HEK293 (cell line): ENCODE measurements around the gene KRTAP5-1.
A peak's percentile ranks its signal among the peaks of the same experiment; 100 is the strongest.

Experiments
- CTCF ChIA-PET: fragments of 350-600 bp; formaldehyde crosslinking; extraction: SDS; loops from one replicate; lab custom pipeline; 2021; ENCODE audit warnings: antibody characterized with exemption; lab: Yijun Ruan, JAX
- POLR2A ChIA-PET: fragments of 300-600 bp; formaldehyde crosslinking; extraction: SDS; loops from one replicate; lab custom pipeline; 2020; ENCODE audit warnings: antibody characterized with exemption, inconsistent platforms; lab: Yijun Ruan, JAX
- H3K27ac ChIP-seq: fragments of 200-500 bp; sonication (Bioruptor generic); 2 replicates; pipeline ENCODE4 v1.5.1; 2014; ENCODE audit warnings: low read depth, low read length, control low read depth, inconsistent platforms; ENCODE audit errors: extremely low read depth
- H3K36me3 ChIP-seq, 2 experiments: fragments of 200-500 bp in 1 of 2; sonication (Bioruptor generic) in 1 of 2; 1 replicate in 1 of 2; 2 replicates in 1 of 2; pipeline ENCODE4 v1.5.1; 2014 to 2017; ENCODE audit warnings: inconsistent platforms in 2 of 2, low read length in 2 of 2; ENCODE audit not compliant: control insufficient read depth in 2 of 2, insufficient read depth in 1 of 2
- H3K4me1 ChIP-seq: fragments of 200-500 bp; sonication (Bioruptor generic); 2 replicates; pipeline ENCODE4 v1.5.1; 2014; ENCODE audit warnings: mild to moderate bottlenecking, low read length, inconsistent platforms; ENCODE audit not compliant: control insufficient read depth, insufficient read depth
- H3K4me3 ChIP-seq: 2 replicates; pipeline ENCODE4 v1.5.1; 2011; ENCODE audit warnings: low read depth, mild to moderate bottlenecking, control low read depth, low read length, moderate library complexity
- H3K9me3 ChIP-seq: fragments of 200-500 bp; sonication (Bioruptor generic); 2 replicates; pipeline ENCODE4 v1.5.1; 2014; ENCODE audit warnings: low read depth, low read length, inconsistent platforms; ENCODE audit not compliant: control insufficient read depth, insufficient read depth
- FEZF1 ChIP-seq: fragments of 450-650 bp; formaldehyde crosslinking; IDR thresholded peaks from 2 replicates; pipeline ENCODE4 v1.5.1; 2016; ENCODE audit warnings: missing biosample characterization, missing genetic modification characterization
- GLI2 ChIP-seq: fragments of 450-650 bp; formaldehyde crosslinking; IDR thresholded peaks from 2 replicates; pipeline ENCODE4; 2017; ENCODE audit warnings: missing biosample characterization, missing genetic modification characterization, low read depth, borderline replicate concordance
- GLIS2 ChIP-seq: fragments of 450-650 bp; formaldehyde crosslinking; IDR thresholded peaks from 2 replicates; pipeline ENCODE4 v1.5.1; 2016; ENCODE audit warnings: missing biosample characterization, missing genetic modification characterization
- HIC1 ChIP-seq: fragments of 450-650 bp; formaldehyde crosslinking; IDR thresholded peaks from 2 replicates; pipeline ENCODE4 v1.5.1; 2016; ENCODE audit warnings: missing biosample characterization, missing genetic modification characterization
- KLF1 ChIP-seq: fragments of 450-650 bp; formaldehyde crosslinking; IDR thresholded peaks from 2 replicates; pipeline ENCODE4 v1.5.1; 2016; ENCODE audit warnings: missing biosample characterization, missing genetic modification characterization
- KLF9 ChIP-seq: fragments of 450-650 bp; formaldehyde crosslinking; IDR thresholded peaks from 2 replicates; pipeline ENCODE4 v1.5.1; 2016; ENCODE audit warnings: missing biosample characterization, missing genetic modification characterization, low read depth
- OVOL3 ChIP-seq: fragments of 450-650 bp; formaldehyde crosslinking; IDR thresholded peaks from 2 replicates; pipeline ENCODE4 v1.5.1; 2016; ENCODE audit warnings: missing biosample characterization, missing genetic modification characterization
- PATZ1 ChIP-seq: fragments of 450-650 bp; formaldehyde crosslinking; IDR thresholded peaks from 2 replicates; pipeline ENCODE4 v1.5.1; 2016; ENCODE audit warnings: missing biosample characterization, missing genetic modification characterization
- SCRT1 ChIP-seq: fragments of 450-650 bp; formaldehyde crosslinking; IDR thresholded peaks from 2 replicates; pipeline ENCODE4 v1.5.1; 2016; ENCODE audit warnings: missing biosample characterization, missing genetic modification characterization, borderline replicate concordance
- SP2 ChIP-seq: fragments of 450-650 bp; formaldehyde crosslinking; IDR thresholded peaks from 2 replicates; pipeline ENCODE4 v1.5.1; 2016; ENCODE audit warnings: missing biosample characterization, missing genetic modification characterization
- SP7 ChIP-seq: fragments of 450-650 bp; formaldehyde crosslinking; IDR thresholded peaks from 2 replicates; pipeline ENCODE4 v1.5.1; 2016; ENCODE audit warnings: missing biosample characterization, missing genetic modification characterization
- TRIM28 ChIP-seq: IDR thresholded peaks from 2 replicates; pipeline ENCODE4 v1.6.1; 2011; ENCODE audit warnings: low read length, control low read depth, borderline replicate concordance
- ZBTB10 ChIP-seq: fragments of 450-650 bp; formaldehyde crosslinking; IDR thresholded peaks from 2 replicates; pipeline ENCODE4 v1.5.1; 2016; ENCODE audit warnings: missing biosample characterization, missing genetic modification characterization
- ZBTB20 ChIP-seq: fragments of 450-650 bp; formaldehyde crosslinking; IDR thresholded peaks from 2 replicates; pipeline ENCODE4 v1.5.1; 2016; ENCODE audit warnings: missing biosample characterization, missing genetic modification characterization
- ZBTB21 ChIP-seq: fragments of 450-650 bp; formaldehyde crosslinking; IDR thresholded peaks from 2 replicates; pipeline ENCODE4 v1.5.1; 2017; ENCODE audit warnings: missing biosample characterization, missing genetic modification characterization
- ZNF148 ChIP-seq: fragments of 450-650 bp; formaldehyde crosslinking; IDR thresholded peaks from 2 replicates; pipeline ENCODE4 v1.5.0; 2017; ENCODE audit warnings: missing biosample characterization, missing genetic modification characterization, borderline replicate concordance
- ZNF16 ChIP-seq: fragments of 450-650 bp; formaldehyde crosslinking; IDR thresholded peaks from 2 replicates; pipeline ENCODE4 v1.5.1; 2016; ENCODE audit warnings: low read depth, missing biosample characterization, missing genetic modification characterization
- ZNF184 ChIP-seq: fragments of 450-650 bp; IDR thresholded peaks from 2 replicates; pipeline ENCODE4 v1.5.1; 2018; ENCODE audit warnings: missing biosample characterization, mild to moderate bottlenecking, missing genetic modification characterization
- ZNF2 ChIP-seq: fragments of 450-650 bp; formaldehyde crosslinking; IDR thresholded peaks from 2 replicates; pipeline ENCODE4 v1.5.1; 2016; ENCODE audit warnings: missing biosample characterization, missing genetic modification characterization
- ZNF335 ChIP-seq: fragments of 450-650 bp; formaldehyde crosslinking; conservative IDR thresholded peaks from 2 replicates; pipeline ENCODE4 v1.5.1; 2016; ENCODE audit warnings: missing biosample characterization, missing genetic modification characterization
- ZNF423 ChIP-seq: fragments of 450-650 bp; formaldehyde crosslinking; IDR thresholded peaks from 2 replicates; pipeline ENCODE4 v1.5.1; 2016; ENCODE audit warnings: missing biosample characterization, missing genetic modification characterization
- ZNF544 ChIP-seq: fragments of 450-650 bp; formaldehyde crosslinking; IDR thresholded peaks from 2 replicates; pipeline ENCODE4 v1.5.0; 2017; ENCODE audit warnings: missing biosample characterization, missing genetic modification characterization
- ZNF561 ChIP-seq: fragments of 450-650 bp; IDR thresholded peaks from 2 replicates; pipeline ENCODE4 v1.5.1; 2018; ENCODE audit warnings: missing biosample characterization, missing genetic modification characterization, borderline replicate concordance
- ZNF580 ChIP-seq: fragments of 450-650 bp; formaldehyde crosslinking; IDR thresholded peaks from 2 replicates; pipeline ENCODE4 v1.5.1; 2016; ENCODE audit warnings: missing biosample characterization, missing genetic modification characterization
- ZNF600 ChIP-seq: fragments of 450-650 bp; formaldehyde crosslinking; IDR thresholded peaks from 2 replicates; pipeline ENCODE4 v1.5.1; 2016; ENCODE audit warnings: missing biosample characterization, missing genetic modification characterization
- ZNF610 ChIP-seq: fragments of 450-650 bp; formaldehyde crosslinking; IDR thresholded peaks from 2 replicates; pipeline ENCODE4 v1.5.1; 2016; ENCODE audit warnings: missing biosample characterization, missing genetic modification characterization, borderline replicate concordance
- ZNF626 ChIP-seq: fragments of 450-650 bp; sonication (Bioruptor Pico); formaldehyde crosslinking; IDR thresholded peaks from 2 replicates; pipeline ENCODE4 v1.5.1; 2018; ENCODE audit warnings: missing biosample characterization, missing genetic modification characterization, inconsistent platforms
- ZNF701 ChIP-seq: fragments of 450-650 bp; formaldehyde crosslinking; IDR thresholded peaks from 2 replicates; pipeline ENCODE4 v1.5.1; 2016; ENCODE audit warnings: missing biosample characterization, missing genetic modification characterization
- ZNF792 ChIP-seq: fragments of 450-650 bp; formaldehyde crosslinking; IDR thresholded peaks from 2 replicates; pipeline ENCODE4 v1.5.1; 2016; ENCODE audit warnings: missing biosample characterization, missing genetic modification characterization

KRTAP5-1 gene

GRCh38 chr11:1573077-1573902 lies 11.8 kb downstream of the KRTAP5-1 start:
- ChIA-PET POLR2A (interaction anchor here (1.3 to 2.7 kb wide), 3 partner anchors 9 to 32 kb away, joined by 3 to 24 read pairs (median 5); no protein-coding TSS in a partner anchor), CTCF (interaction anchor here (1.2 to 3.4 kb wide), 9 partner anchors 9 to 59 kb away, joined by 3 to 138 read pairs (median 10); no protein-coding TSS in a partner anchor)
- peak overlapping the region; percentile 75 for H3K4me3 ChIP-seq
- H3K9me3 ChIP-seq, result no peaks in the 10 kb centered on the region
- peaks cover 0 to 6% of the 10 kb centered on the region in 2 experiments; a peak in 1 of 3 replicates for H3K36me3 ChIP-seq
- H3K4me1 ChIP-seq, result no peaks in the 10 kb centered on the region; the same call in 1 of the 2 replicates
- no peak overlapping the region for H3K27ac ChIP-seq
- TF ChIP-seq ZNF580 (tag by site-specific recombination) (no peak), ZBTB10 (tag by site-specific recombination) (peak; percentile 97), SP7 (tag by site-specific recombination) (no peak), ZNF544 (tag by site-specific recombination) (no peak), ZNF184 (no peak), ZNF626 (no peak), ZBTB20 (tag by site-specific recombination) (peak; percentile 43; the same call in 1 of the 2 replicates), ZBTB21 (tag by site-specific recombination) (no peak), ZNF2 (tag by site-specific recombination) (no peak), ZNF561 (tag by site-specific recombination) (no peak), KLF9 (tag by site-specific recombination) (no peak), KLF1 (tag by site-specific recombination) (peak; percentile 35; the same call in 1 of the 2 replicates), OVOL3 (no peak), GLI2 (no peak), GLIS2 (tag by site-specific recombination) (0 out of 2 replicates have a peak, but pooled peaks have one; percentile 19), ZNF600 (peak; percentile 65), HIC1 (peak; percentile 84), ZNF792 (tag by site-specific recombination) (peak; percentile 97), FEZF1 (tag by site-specific recombination) (no peak), TRIM28 (no peak), SCRT1 (tag by site-specific recombination) (no peak), ZNF148 (no peak), ZNF423 (tag by site-specific recombination) (no peak), ZNF701 (tag by site-specific recombination) (no peak), ZNF335 (tag by site-specific recombination) (0 out of 2 replicates have a peak, but pooled peaks have one; percentile 31), SP2 (peak; percentile 47), ZNF16 (no peak), PATZ1 (tag by site-specific recombination) (peak; percentile 84), ZNF610 (tag by site-specific recombination) (no peak)
